DND-41 (cell line): ENCODE results near the gene METTL4.

Experiments
- ATAC-seq: fragments of 200-7000 bp; cut with Tn5 transposase; 3 replicates; pipeline ENCODE4 v1.9.1; 2021; ENCODE audit warnings: low read depth; ENCODE audit not compliant: insufficient read depth
- DNase-seq: peaks from one replicate; pipeline ENCODE4 v3.0.0-alpha.2; 2020
- H2AFZ ChIP-seq: 2 replicates; pipeline ENCODE4 v1.6.0; 2012; ENCODE audit warnings: low read depth, low read length
- H3K27ac ChIP-seq: 2 replicates; pipeline ENCODE4 v1.5.1; 2012; ENCODE audit warnings: low read length, inconsistent platforms
- H3K27me3 ChIP-seq: fragments of 200-600 bp; sonication (generic); 2 replicates; pipeline ENCODE4 v1.6.0; 2012; ENCODE audit warnings: low read length, mild to moderate bottlenecking, inconsistent platforms; ENCODE audit not compliant: insufficient read depth, poor library complexity
- H3K36me3 ChIP-seq: 2 replicates; pipeline ENCODE4 v1.5.1; 2012; ENCODE audit warnings: low read length, inconsistent platforms; ENCODE audit not compliant: insufficient read depth
- H3K4me1 ChIP-seq: 2 replicates; pipeline ENCODE4 v1.5.1; 2012; ENCODE audit warnings: mild to moderate bottlenecking, low read length; ENCODE audit not compliant: insufficient read depth
- H3K4me2 ChIP-seq: 2 replicates; pipeline ENCODE4 v1.6.0; 2012; ENCODE audit warnings: mild to moderate bottlenecking, moderate library complexity, low read length, inconsistent platforms; ENCODE audit not compliant: insufficient read depth
- H3K4me3 ChIP-seq, 2 experiments: fragments of 200-600 bp in 1 of 2; shearing (Covaris generic) in 1 of 2; 2 replicates each; pipeline ENCODE4 v1.5.1; 2012 to 2016; ENCODE audit warnings: inconsistent platforms in 2 of 2, low read length in 2 of 2, mild to moderate bottlenecking in 2 of 2, low read depth in 1 of 2, moderate library complexity in 1 of 2
- H3K79me2 ChIP-seq: 2 replicates; pipeline ENCODE4 v1.6.0; 2012; ENCODE audit warnings: low read length, inconsistent platforms; ENCODE audit not compliant: insufficient read depth
- H3K9ac ChIP-seq: 2 replicates; pipeline ENCODE4 v1.6.0; 2012; ENCODE audit warnings: low read depth, mild to moderate bottlenecking, inconsistent platforms, low read length, moderate library complexity
- H3K9me3 ChIP-seq: 2 replicates; pipeline ENCODE4 v1.5.1; 2012; ENCODE audit warnings: low read length, moderate library complexity, mild to moderate bottlenecking, inconsistent platforms; ENCODE audit not compliant: insufficient read depth, severe bottlenecking
- H4K20me1 ChIP-seq: 2 replicates; pipeline ENCODE4 v1.6.0; 2012; ENCODE audit warnings: low read length; ENCODE audit not compliant: insufficient read depth
- CTCF ChIP-seq: IDR thresholded peaks from 2 replicates; pipeline ENCODE4 v1.5.1; 2012; ENCODE audit warnings: borderline replicate concordance, low read length, moderate library complexity, mild to moderate bottlenecking; ENCODE audit not compliant: poor library complexity, severe bottlenecking; ENCODE audit errors: extremely low read depth
- EZH2 ChIP-seq: IDR thresholded peaks from 3 replicates; pipeline ENCODE4 v1.6.1; 2012; ENCODE audit warnings: borderline replicate concordance, low read depth, mild to moderate bottlenecking, moderate library complexity, low read length, inconsistent platforms; ENCODE audit not compliant: severe bottlenecking

METTL4 gene

GRCh38 chr18:2568129-2568528 is 3.2 kb downstream of the METTL4 start:
- TF ChIP-seq CTCF = no peak
- TF ChIP-seq EZH2 = no peak
- Histone ChIP-seq H3K79me2 (peaks cover 67% of the 10 kb centered on the region), H2AFZ (no peak overlapping the region), H3K4me3 (no peak overlapping the region), H4K20me1 (no peaks in the 10 kb centered on the region), H3K36me3 (peaks cover 36% of the 10 kb centered on the region; the same call in 1 of the 2 replicates), H3K4me2 (no peak overlapping the region), H3K27me3 (no peaks in the 10 kb centered on the region), H3K27ac (no peak overlapping the region), H3K9me3 (no peaks in the 10 kb centered on the region), H3K4me1 (peaks cover 32% of the 10 kb centered on the region), H3K9ac (no peak overlapping the region)
- DNase-seq = no peak
- no peak for ATAC-seq

- Histone ChIP-seq H4K20me1 (no peaks in the 10 kb centered on the region), H3K27me3 (no peaks in the 10 kb centered on the region), H3K27ac (no peak overlapping the region), H3K4me2 (no peak overlapping the region), H3K79me2 (peaks cover 31% of the 10 kb centered on the region), H3K36me3 (peaks cover 57% of the 10 kb centered on the region; the same call in 1 of the 2 replicates), H3K9ac (no peak overlapping the region), H3K4me3 (no peak overlapping the region), H3K9me3 (no peaks in the 10 kb centered on the region), H3K4me1 (peaks cover 14% of the 10 kb centered on the region), H2AFZ (no peak overlapping the region)
- TF ChIP-seq EZH2 = no peak
- TF ChIP-seq CTCF = no peak
- no peak for DNase-seq
- no peak for ATAC-seq
These were observed 6.9 kb downstream of the METTL4 start for GRCh38 chr18:2564373-2564772.

GRCh38 chr18:2559249-2559648 is 12.1 kb downstream of the METTL4 start:
- TF ChIP-seq EZH2 = no peak
- no peak for TF ChIP-seq CTCF
- H3K9ac ChIP-seq = no peak overlapping the region
- DNase-seq = no peak

GRCh38 chr18:2557536-2557935 is 13.8 kb downstream of the METTL4 start:
- H2AFZ ChIP-seq = no peak overlapping the region
- no peak overlapping the region for H3K4me3 ChIP-seq
- no peak overlapping the region for H3K27ac ChIP-seq
- DNase-seq (no peak), ATAC-seq (no peak; the same call in 2 of the 3 replicates)
- no peak overlapping the region for H3K4me2 ChIP-seq
- H3K27me3 ChIP-seq = no peaks in the 10 kb centered on the region
- H3K9ac ChIP-seq = no peak overlapping the region
- no peaks in the 10 kb centered on the region for H3K9me3 ChIP-seq
- H3K36me3 ChIP-seq = peaks cover 24% of the 10 kb centered on the region
- H4K20me1 ChIP-seq = no peaks in the 10 kb centered on the region
- TF ChIP-seq CTCF = no peak
- TF ChIP-seq EZH2 = no peak
- no peaks in the 10 kb centered on the region for H3K79me2 ChIP-seq
- H3K4me1 ChIP-seq = no peaks in the 10 kb centered on the region

More at GRCh38 chr18:2559249-2559648, 12.1 kb downstream of the METTL4 start:
- ATAC-seq = no peak
- H3K4me3 ChIP-seq = no peak overlapping the region
- H3K4me1 ChIP-seq = no peaks in the 10 kb centered on the region
- no peaks in the 10 kb centered on the region for H3K27me3 ChIP-seq
- H4K20me1 ChIP-seq = no peaks in the 10 kb centered on the region
- H3K27ac ChIP-seq = no peak overlapping the region
- H3K4me2 ChIP-seq = no peak overlapping the region
- no peak overlapping the region for H2AFZ ChIP-seq
- peaks cover 38% of the 10 kb centered on the region for H3K36me3 ChIP-seq
- H3K9me3 ChIP-seq = no peaks in the 10 kb centered on the region
- no peaks in the 10 kb centered on the region for H3K79me2 ChIP-seq
